Left ventricle myocardium inferior (tissue), 1 donor: ENCODE measurements around the gene HYOU1. TPM values are rescaled to one million over a fixed set of nuclear protein-coding genes. Genes with fewer than 3 reads are reported as not detected.

Experiments
- DNase-seq: peaks from one replicate; pipeline ENCODE4 v3.0.0-alpha.2; 2020
- H3K27ac ChIP-seq: fragments of 200-600 bp; replicated peaks from 2 replicates; pipeline ENCODE4 v1.8.0; 2021
- H3K27me3 ChIP-seq: fragments of 200-600 bp; 2 replicates; pipeline ENCODE4 v1.8.0; 2021; ENCODE audit warnings: low read depth
- H3K36me3 ChIP-seq: fragments of 200-600 bp; 2 replicates; pipeline ENCODE4 v1.8.0; 2021
- H3K4me1 ChIP-seq: fragments of 200-600 bp; 2 replicates; pipeline ENCODE4 v1.8.0; 2021
- H3K4me3 ChIP-seq: fragments of 200-600 bp; 2 replicates; pipeline ENCODE4 v1.8.0; 2021; ENCODE audit warnings: mild to moderate bottlenecking, moderate library complexity
- H3K9me3 ChIP-seq: fragments of 200-600 bp; replicated peaks from 2 replicates; pipeline ENCODE4 v1.8.0; 2021
- CTCF ChIP-seq: fragments of 200-600 bp; IDR thresholded peaks from 2 replicates; pipeline ENCODE4 v1.8.0; 2021; ENCODE audit warnings: antibody characterized with exemption, mild to moderate bottlenecking, borderline replicate concordance
- intact Hi-C: fragments of 100-400 bp; cut with micrococcal nuclease; formaldehyde crosslinking; loops from one replicate; pipeline ENCODE4 v1.11.0; 2022
- total RNA-seq: library from RNA; stranded (reverse); fragmentation: NEBNext Ultra II Directional; extraction: Animal tissue kit (Norgen Biotek cat#: 25700); gene quantifications from one replicate; pipeline ENCODE4 v1.2.1, GENCODE V29; 2021
- donor health status: DM: no; HTN: yes; CAD: no; lungs with severe emphysema.

Gene HYOU1
- total RNA-seq, 1 donor from 2014 or later: 71.8 TPM

GRCh38 chr11:119031912-119032280 lies 25.1 kb downstream of the HYOU1 start:
- no peaks in the 10 kb centered on the region for H3K9me3 ChIP-seq
- intact Hi-C loops: no loop called here
- peaks cover 25% of the 10 kb centered on the region for H3K4me1 ChIP-seq
- H3K4me3 ChIP-seq: no peak overlapping the region
- H3K27ac ChIP-seq: no peak overlapping the region
- no peak for TF ChIP-seq CTCF
- no peak for DNase-seq
- H3K27me3 ChIP-seq: no peaks in the 10 kb centered on the region
- H3K36me3 ChIP-seq: peaks cover 4% of the 10 kb centered on the region

GRCh38 chr11:119030329-119031047 lies 26.5 kb downstream of the HYOU1 start, which contains the start of gene SLC37A4:
Gene SLC37A4, minus strand, starts transcription at chr11:119030877.
- Histone ChIP-seq H3K36me3 (peaks cover 11% of the 10 kb centered on the region), H3K4me3 (peak within 1 kb of the TSS; percentile 96), H3K9me3 (no peaks in the 10 kb centered on the region), H3K27me3 (no peaks in the 10 kb centered on the region), H3K4me1 (peaks cover 27% of the 10 kb centered on the region), H3K27ac (peak within 1 kb of the TSS; percentile 81)
- DNase-seq: peak; percentile 98
- intact Hi-C loops: no loop called here
- no peak for TF ChIP-seq CTCF

GRCh38 chr11:119030029-119030328 lies 27.0 kb downstream of the HYOU1 start:
- no peak for TF ChIP-seq CTCF
- peak overlapping the region; percentile 96 for H3K4me3 ChIP-seq
- no peak for DNase-seq
- peak overlapping the region; percentile 81 for H3K27ac ChIP-seq
- intact Hi-C loops: no loop called here
- no peaks in the 10 kb centered on the region for H3K27me3 ChIP-seq
- peaks cover 16% of the 10 kb centered on the region for H3K36me3 ChIP-seq
- no peaks in the 10 kb centered on the region for H3K9me3 ChIP-seq
- peaks cover 32% of the 10 kb centered on the region for H3K4me1 ChIP-seq

- peak overlapping the region; percentile 96 for H3K4me3 ChIP-seq
Observed at GRCh38 chr11:119029340-119030028, 27.5 kb downstream of the HYOU1 start.

GRCh38 chr11:119029069-119029339 lies 28.0 kb downstream of the HYOU1 start:
- intact Hi-C loops: no loop called here
- Histone ChIP-seq H3K9me3 (no peaks in the 10 kb centered on the region), H3K36me3 (peaks cover 26% of the 10 kb centered on the region), H3K27me3 (no peaks in the 10 kb centered on the region), H3K4me3 (peak overlapping the region; percentile 96), H3K27ac (peak overlapping the region; percentile 81), H3K4me1 (peaks cover 41% of the 10 kb centered on the region)
- DNase-seq: no peak
- TF ChIP-seq CTCF: no peak

More at GRCh38 chr11:119029340-119030028, 27.5 kb downstream of the HYOU1 start:
- Histone ChIP-seq H3K36me3 (peaks cover 21% of the 10 kb centered on the region), H3K27ac (peak overlapping the region; percentile 81), H3K9me3 (no peaks in the 10 kb centered on the region), H3K27me3 (no peaks in the 10 kb centered on the region), H3K4me1 (peaks cover 37% of the 10 kb centered on the region)
- intact Hi-C loops: no loop called here
- no peak for DNase-seq
- no peak for TF ChIP-seq CTCF
